CD4-positive, alpha-beta T cell treated with Interleukin-4 for 4 hours (primary cell): ENCODE measurements around the gene RNF169.

Experiments
- DNase-seq: peaks from one replicate; pipeline ENCODE4 v3.0.0-alpha.2; 2020

Gene RNF169, protein sequence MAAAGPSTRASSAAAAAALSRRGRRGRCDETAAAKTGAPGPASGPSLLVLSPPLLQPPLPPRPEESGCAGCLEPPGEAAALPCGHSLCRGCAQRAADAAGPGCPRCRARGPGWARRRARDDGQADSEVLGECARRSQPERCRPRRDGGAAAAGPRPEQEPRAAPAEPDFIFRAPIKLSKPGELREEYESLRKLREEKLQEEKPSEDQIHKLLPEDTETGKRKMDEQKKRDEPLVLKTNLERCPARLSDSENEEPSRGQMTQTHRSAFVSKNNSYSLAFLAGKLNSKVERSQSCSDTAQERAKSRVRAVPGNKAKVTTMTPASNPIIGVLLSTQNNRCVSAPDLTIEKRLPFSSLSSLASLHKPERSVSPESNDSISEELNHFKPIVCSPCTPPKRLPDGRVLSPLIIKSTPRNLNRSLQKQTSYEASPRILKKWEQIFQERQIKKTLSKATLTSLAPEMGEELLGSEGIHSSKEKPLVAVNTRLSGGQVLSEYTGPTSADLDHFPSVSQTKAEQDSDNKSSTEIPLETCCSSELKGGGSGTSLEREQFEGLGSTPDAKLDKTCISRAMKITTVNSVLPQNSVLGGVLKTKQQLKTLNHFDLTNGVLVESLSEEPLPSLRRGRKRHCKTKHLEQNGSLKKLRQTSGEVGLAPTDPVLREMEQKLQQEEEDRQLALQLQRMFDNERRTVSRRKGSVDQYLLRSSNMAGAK

DNA sequence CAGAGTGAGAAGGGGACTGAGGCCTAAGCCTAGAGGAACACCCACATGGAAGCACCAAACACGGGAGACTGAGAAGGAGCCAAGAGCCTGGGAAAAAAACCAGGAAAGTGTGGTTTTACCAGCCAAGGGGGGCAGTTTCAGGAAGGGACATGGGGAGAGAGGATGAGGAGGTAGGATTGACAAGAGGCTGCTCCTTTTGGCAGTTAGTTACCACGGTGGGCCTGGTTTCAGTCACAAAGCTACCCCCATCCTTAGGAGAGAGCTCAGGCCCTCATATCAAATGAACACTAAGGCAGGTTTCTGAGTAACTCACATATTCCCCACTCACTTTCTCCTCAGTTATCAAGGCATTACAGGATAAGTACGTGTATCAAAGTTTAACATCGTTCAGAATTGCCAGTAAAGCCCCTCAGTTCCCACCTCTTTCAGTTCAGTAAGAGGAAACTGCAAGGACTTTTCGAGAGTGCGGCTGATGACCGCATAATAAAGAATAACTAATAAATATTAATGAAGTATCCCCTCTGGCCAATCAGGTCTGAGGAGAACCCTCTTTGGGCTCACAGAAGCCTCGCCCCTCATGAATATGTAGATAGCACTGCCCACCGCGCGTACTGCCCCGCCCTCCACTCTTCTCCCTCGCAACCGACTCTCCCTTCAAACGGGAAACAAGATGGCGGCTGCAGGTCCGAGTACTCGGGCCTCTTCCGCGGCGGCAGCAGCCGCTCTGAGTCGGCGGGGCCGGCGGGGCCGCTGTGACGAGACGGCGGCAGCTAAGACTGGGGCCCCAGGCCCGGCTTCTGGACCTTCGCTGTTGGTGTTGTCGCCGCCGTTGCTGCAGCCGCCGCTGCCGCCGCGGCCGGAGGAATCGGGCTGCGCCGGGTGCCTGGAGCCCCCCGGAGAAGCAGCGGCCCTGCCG, at the start of gene RNF169:
Gene RNF169 (plus strand): TSS at position 639 of the 916 bp plus-strand sequence. CDS start 32 bp downstream, at position 671.
- DNase-seq, result peak; percentile 94

GRCh38 chr11:74699615-74700396, 48.8 kb upstream of the RNF169 start:
- DNase-seq, result no peak

GRCh38 chr11:74701351-74701750, 47.3 kb upstream of the RNF169 start:
- DNase-seq, result no peak

DNA sequence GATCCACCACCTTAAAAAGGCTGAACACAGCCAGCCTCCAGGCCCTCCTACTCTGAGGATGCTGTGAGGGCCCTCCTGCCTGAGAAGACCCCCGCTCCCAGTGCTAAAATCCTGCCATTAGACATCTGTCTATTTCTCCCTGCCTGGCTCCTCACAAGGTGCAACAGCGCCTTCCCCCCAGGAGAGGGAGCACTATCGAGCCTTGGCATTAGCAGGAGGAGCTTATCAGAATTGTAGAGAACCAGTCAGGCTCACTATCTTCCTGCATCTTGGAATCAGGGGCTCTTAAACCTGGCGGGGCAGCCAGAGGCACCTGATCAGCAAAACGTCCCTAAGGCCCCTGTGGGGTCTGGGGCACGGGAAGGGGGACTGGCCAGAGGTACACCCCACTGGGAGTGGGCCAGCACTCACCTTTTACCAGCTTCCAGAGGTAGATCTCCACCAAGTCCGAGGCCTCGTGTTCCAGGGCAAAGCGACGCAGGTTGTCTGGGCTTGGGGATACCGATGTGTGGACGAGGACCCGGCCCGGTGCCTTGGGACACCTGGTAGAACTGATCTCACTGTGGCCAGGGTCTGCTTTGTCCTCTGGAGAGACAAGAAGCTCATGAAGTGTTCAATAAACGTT, 46.2 kb upstream of the RNF169 start:
- DNase-seq, result peak; percentile 56

DNA sequence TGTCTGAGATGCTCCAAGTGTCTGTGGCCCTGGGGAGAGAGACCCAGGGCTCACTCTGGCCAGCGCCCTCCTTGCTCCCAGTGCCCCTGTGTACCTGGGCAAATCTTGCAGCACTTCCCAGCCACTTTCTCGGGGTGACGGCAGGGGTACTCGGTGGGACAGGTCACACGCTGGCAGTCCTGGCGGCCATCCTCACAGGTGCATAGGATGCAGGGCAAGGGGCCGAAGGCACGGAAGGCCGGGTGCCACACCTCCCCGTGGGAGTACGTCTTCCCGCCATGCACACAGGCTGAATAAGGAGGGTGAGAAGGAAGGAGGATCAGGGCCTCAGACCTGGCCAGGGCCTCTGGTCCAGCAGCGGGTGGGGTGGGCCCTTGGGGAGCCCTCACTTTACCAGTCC, 45.4 kb upstream of the RNF169 start:
- DNase-seq, result no peak

DNA sequence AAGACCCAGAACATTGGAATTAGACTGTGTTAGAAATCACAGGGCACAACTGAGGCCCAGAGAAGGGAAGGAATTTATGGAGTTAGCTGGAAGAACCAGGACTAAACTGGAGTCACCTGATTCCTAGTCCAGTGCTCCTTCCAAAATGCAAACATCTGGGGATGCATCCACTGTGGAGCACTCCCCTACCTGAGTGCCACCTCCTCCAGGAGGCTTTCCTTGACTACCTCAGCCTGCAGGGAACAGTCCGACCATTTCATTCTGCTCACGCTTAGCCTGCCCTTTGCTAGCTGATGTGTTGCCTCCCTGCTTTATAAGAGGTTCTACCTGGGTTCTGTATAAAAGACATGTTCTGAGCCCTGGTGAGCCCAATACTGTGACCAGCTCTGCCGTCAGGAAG, 41.5 kb upstream of the RNF169 start:
- DNase-seq, result no peak

- DNase-seq, result no peak
These were observed 40.8 kb upstream of the RNF169 start for GRCh38 chr11:74707602-74708510.

- no peak for DNase-seq
These were observed 39.5 kb upstream of the RNF169 start for GRCh38 chr11:74709175-74709574.

DNA sequence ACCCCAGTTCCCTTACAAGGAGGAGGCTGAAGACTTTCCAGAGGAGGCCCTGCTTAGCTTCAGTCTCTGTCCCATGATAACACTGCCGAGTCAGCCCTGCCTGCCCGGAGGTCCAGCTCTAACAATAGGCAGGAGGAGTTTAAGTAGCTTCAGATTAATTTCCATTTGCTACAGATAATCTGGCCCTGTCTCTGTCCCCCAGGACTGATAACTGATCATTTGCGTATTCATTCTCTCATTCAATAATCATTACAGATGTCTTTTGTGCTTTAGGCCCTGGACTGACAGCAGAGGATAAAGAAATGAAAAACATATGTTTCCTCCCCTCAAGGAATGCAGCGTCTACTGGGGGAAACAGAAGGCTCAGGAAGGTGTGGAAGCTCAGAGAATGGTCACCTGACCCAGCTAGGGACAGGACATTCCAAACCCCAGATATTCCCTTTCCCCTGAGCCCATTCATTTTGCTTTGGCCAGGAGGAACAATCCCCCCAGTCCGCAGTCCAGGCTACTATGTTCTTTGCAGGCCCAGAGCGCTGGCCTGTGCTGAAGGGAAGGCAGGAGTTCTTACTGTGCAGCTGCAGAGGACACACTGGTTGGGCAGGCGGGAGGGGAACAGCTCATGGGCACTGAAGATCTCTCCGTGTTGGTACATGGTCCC, 38.2 kb upstream of the RNF169 start:
- DNase-seq, result no peak

GRCh38 chr11:74713686-74714085, 35.0 kb upstream of the RNF169 start:
- DNase-seq, result no peak

- DNase-seq, result no peak
These were observed 33.7 kb upstream of the RNF169 start for GRCh38 chr11:74714904-74715303.

DNA sequence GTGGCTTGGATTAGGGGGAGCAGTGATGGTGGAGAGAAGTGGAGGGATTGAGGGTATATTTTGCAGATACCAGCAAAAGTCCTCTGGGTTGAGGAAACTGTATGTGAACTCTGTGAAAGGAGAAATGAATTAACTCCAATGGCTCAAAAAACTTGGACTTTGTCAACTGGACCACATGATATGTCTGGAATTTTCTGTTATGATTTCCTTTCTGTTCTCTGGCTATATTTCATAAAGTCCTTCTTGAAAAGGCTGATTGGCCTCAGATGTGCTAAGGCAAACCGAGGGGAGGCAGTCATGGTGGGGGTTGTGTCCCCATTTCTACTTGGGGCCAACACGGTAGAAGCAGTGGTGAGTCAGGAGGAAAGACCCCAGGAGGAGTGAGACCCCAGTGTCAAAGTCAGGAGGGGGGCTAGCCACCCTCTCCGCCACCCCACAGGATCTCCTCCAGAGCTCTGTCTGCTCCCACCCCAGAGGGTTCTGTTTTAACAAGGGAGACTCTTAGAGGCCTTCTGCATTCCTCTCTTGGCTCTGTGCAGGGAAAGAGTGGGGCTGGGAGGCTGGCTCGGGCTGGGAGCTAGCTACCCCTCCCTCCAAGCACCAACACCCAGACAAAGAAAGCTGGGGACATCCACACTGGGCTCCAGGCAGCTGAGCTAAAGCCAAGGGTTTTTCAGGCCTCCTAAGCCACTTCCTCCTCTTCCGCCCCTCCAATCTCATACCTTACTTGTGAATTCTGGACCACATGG, 31.3 kb upstream of the RNF169 start:
- no peak for DNase-seq

DNA sequence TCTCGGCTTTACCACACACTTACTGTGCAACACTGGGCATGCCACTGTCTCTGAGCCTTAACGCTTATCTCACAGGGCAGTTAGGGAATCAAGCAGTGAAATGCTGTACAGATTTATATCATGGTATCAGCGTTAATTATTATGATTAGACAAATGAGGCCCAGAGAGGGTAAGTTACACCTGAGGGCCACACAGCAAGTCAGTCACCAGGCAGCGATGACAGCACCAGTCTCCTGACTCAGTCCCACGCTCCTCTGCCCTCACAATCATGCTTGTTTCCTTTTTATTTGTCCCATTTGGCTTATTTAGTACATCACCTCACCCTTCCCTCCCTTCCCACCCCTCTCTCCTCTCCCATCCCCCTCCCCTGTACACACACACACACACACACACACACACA, 29.6 kb upstream of the RNF169 start:
- DNase-seq, result no peak

GRCh38 chr11:74720596-74721478, 27.8 kb upstream of the RNF169 start:
- no peak for DNase-seq

- no peak for DNase-seq
These were observed 27.2 kb upstream of the RNF169 start for GRCh38 chr11:74721479-74721835.

GRCh38 chr11:74723511-74723910, 25.1 kb upstream of the RNF169 start:
- DNase-seq, result no peak

GRCh38 chr11:74725701-74726100, 22.9 kb upstream of the RNF169 start:
- no peak for DNase-seq

- DNase-seq, result peak; percentile 42
These were observed 22.0 kb upstream of the RNF169 start for GRCh38 chr11:74726547-74727182.
